DMS 273 treated with DMSO at 0.1 percent for 48 hours (cell line): ENCODE measurements around the gene SLC9A9.

ENCODE experiments used
- DNase-seq: peaks from one replicate; lab custom pipeline; 2025; lab: John Stamatoyannopoulos, UW

The SLC9A9 gene

GRCh38 chr3:143648218-143648617 is 200.1 kb downstream of the SLC9A9 start:
- no peak for DNase-seq

GRCh38 chr3:143644370-143645089 is 203.7 kb downstream of the SLC9A9 start:
- peak; percentile 49 for DNase-seq

GRCh38 chr3:143643905-143644304 is 204.4 kb downstream of the SLC9A9 start:
- no peak for DNase-seq

GRCh38 chr3:143640774-143641173 is 207.5 kb downstream of the SLC9A9 start:
- DNase-seq: no peak

- no peak for DNase-seq
These were observed 211.1 kb downstream of the SLC9A9 start for GRCh38 chr3:143637133-143637532.

GRCh38 chr3:143634991-143635390 is 213.3 kb downstream of the SLC9A9 start:
- peak; percentile 23 for DNase-seq

- DNase-seq: no peak
These were observed 213.8 kb downstream of the SLC9A9 start for GRCh38 chr3:143634427-143634826.

- DNase-seq: no peak
These were observed 214.5 kb downstream of the SLC9A9 start for GRCh38 chr3:143633816-143634215.

- no peak for DNase-seq
These were observed 218.5 kb downstream of the SLC9A9 start for GRCh38 chr3:143629726-143630125.

GRCh38 chr3:143628971-143629370 is 219.3 kb downstream of the SLC9A9 start:
- no peak for DNase-seq

- DNase-seq: no peak
These were observed 220.9 kb downstream of the SLC9A9 start for GRCh38 chr3:143627336-143627735.

GRCh38 chr3:143619231-143619630 is 229.0 kb downstream of the SLC9A9 start:
- DNase-seq: no peak

GRCh38 chr3:143617050-143617449 is 231.2 kb downstream of the SLC9A9 start:
- no peak for DNase-seq

- DNase-seq: no peak
These were observed 235.0 kb downstream of the SLC9A9 start for GRCh38 chr3:143613226-143613625.

GRCh38 chr3:143612541-143612940 is 235.7 kb downstream of the SLC9A9 start:
- DNase-seq: no peak

- DNase-seq: no peak
These were observed 239.3 kb downstream of the SLC9A9 start for GRCh38 chr3:143608966-143609365.

GRCh38 chr3:143605233-143605950 is 242.9 kb downstream of the SLC9A9 start:
- DNase-seq: no peak

- no peak for DNase-seq
These were observed 243.7 kb downstream of the SLC9A9 start for GRCh38 chr3:143604402-143605185.

GRCh38 chr3:143603774-143604173 is 244.5 kb downstream of the SLC9A9 start:
- no peak for DNase-seq

GRCh38 chr3:143601723-143602484 is 246.4 kb downstream of the SLC9A9 start:
- DNase-seq: no peak

GRCh38 chr3:143600756-143601718 is 247.2 kb downstream of the SLC9A9 start:
- no peak for DNase-seq
